GM19467 (cell line): ENCODE results near the gene BICC1.

ENCODE experiments used
- ATAC-seq: cut with Tn5 transposase; IDR thresholded peaks from one replicate; pipeline ENCODE4 v1.9.1; 2021; ENCODE audit warnings: mild to moderate bottlenecking, moderate library complexity; ENCODE audit not compliant: unreplicated experiment

BICC1 gene

DNA sequence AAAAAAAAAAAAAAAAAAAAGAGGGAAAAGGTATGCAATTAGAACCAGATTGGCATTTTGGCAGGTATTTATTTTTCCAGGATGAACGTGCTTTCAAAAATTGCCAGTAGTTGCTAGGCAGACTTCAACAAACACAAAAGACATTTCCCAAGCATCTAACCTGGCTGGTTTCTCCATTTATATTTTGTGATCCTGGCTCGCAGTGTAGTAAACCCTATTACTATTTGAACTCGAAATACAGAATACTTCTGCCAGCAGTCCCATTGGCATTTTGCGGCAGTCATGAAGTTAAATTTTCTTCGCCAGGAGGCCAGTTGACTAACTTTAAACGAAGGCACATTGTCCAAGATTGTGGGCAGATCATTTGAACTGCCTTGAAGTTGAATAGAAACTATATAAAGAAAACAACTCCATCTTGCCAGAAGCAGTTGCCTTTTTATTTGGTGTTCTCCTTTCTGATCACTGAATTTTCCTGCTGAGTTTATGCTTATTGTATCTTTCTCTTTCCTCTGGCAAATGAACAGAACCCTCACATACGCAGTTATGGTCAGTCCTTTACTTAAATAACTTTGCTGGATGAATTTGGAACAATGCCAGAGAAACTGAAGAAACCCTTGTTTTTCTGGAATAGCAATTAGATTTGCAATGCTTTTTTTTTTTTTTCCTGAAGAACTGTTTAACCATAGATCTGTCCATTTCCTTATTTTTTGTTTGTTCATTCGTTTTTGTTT lies 132.9 kb downstream of the BICC1 start:
- no peak for ATAC-seq

DNA sequence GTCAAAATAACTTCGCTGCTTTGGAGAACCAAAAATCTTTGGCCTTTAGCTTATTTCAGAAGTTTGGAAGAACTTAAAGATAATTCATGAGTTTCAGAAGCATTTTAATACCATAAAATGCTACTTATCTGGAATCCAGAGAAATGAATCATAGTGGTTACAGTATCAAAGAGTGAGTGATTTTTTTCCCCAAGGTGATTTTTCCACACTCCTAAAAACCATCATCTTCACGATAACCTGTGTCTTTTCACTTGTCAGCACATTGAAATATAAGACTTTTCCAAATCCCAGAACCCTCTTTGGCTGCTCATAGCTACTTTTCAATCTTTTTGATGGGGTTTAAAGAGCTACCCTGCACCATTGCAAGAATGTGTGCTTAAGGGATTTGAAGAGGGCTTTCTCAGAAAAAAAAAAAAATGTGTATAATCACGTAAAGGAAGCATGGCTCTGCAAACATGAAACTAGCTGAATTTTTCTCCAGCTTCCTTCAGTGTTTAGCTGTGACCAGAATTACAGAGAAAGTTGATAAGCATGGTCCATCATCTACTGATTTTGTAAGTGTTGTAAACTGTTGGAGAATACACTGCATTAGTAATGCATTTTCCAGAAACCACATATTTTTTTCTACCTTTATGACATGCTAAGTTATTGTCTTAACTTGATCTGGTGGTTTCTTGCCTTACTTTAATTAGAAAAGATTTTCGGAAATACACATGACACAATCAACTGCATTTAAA lies 134.9 kb downstream of the BICC1 start:
- ATAC-seq: no peak

DNA sequence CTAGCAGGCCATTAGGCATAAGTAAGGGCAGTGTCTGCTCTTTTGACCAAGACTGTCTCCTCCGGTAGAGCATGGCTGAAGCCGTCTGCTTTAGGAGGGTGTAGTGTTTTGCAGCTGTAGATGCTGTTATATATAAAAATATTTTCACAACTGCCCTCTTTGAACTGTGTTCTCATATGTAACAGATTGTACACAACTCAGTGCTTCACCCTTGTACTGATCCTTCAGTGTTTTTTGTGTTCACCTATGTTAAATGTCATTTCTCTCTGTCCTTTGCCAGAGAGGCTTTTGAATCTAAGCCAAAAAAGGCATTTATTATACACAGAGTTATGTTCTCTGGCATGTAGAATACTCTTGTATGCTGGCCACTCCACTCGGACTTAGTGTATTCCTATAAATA lies 135.5 kb downstream of the BICC1 start:
- ATAC-seq: no peak

DNA sequence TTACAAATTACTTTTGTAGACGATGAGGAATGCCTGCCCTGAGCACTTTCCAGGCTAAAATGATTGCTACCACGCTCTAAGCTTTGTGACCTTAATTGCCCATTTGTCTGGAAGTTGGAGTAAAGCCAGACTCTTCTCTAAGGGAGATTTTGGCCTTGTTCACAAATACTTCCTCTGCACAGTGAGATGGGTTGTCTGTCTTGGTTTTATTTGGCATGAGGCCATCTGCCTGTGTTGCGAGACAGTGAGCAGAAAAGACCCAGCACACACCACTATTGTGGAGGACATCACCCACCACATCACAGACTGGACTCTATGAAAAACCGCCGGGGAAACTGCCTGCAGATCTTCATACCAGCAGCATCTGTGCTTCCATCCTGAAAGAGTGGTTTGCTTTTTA lies 138.4 kb downstream of the BICC1 start:
- ATAC-seq: no peak

DNA sequence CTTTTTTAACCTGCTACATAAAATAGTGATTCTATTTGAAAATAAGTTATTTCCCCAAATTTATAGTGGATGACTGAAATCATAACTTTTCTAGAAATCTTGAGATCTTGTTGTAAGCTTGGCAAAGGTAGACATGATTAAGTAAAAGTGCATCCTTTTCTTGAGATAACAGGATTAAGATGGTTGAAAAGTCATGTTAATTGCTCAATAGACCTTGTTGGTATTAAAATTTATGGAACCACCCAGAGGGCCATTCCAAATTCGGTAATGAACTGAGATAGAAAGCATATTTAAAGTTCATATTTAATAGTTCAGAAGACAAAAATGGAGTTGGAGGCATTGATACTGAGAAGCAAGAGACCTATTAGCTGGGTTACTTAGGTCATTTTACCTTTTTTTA lies 139.1 kb downstream of the BICC1 start:
- no peak for ATAC-seq

DNA sequence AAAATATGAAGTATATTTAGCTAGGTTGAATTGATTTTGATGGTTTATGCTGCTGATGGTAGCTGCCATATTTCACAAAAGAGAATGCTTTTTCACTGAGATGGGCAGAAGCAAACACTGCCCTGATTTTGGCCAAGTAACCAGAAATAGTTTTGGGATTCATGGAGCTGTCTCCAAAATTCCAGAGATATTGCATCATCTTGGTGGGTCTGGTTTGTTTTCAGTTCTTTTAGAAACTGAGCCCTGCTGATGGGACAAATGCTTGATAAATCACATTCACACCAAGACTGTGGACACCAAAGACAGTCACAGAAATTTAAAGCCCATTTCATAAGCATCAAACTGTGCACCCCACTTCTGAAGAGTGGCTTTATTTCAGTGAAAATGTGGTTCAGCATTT lies 140.5 kb downstream of the BICC1 start:
- ATAC-seq: no peak

DNA sequence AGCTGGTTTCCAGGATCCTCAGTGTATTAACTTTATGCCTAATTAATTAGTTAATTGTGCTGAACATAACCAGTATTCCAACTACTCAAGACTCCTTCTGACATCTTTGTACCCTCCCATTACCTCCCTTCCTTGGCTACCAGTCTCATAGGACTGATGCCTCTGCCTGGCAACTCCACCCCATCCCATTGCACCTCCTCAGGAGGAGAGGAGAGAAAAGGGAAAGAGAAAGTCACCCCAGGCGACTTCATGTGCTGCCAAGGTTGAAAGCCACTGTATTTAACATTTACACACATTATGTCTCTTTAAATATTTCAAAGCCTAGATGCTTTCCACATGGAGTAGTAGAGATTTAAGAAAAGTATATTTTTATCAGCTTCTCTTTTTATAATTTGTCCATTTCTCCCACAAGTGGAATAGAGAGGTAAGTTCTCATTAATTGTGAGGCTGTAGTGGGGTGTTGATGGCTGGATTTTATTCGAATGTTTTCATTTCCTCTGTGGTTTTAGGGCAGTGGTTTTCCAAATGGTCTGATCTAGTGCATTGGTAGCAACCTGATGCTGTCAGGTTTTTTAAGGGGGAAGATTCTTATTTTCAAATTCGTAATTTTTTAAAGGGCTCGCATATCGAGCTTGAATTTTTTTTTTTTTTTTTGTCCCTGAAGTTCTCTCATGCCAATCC lies 148.0 kb downstream of the BICC1 start:
- no peak for ATAC-seq

DNA sequence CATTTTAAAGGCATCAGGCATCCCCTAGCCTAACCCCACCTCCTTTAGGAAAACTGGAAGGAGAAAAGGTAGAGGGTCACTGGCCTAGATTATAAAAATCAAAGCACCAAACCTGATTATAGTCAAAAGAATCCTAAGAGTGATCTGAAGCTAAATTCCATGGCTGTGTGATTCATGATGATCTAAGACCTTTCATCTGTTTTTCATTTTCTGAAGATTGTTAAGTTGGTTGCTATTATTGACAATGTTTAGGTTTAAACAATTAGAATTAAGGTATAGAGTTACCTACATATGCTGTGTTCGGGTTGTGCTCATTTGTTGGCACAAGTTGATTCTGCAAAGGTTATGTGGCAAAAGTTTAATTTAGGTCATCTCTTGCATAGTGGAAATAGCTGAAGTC lies 148.7 kb downstream of the BICC1 start:
- no peak for ATAC-seq

DNA sequence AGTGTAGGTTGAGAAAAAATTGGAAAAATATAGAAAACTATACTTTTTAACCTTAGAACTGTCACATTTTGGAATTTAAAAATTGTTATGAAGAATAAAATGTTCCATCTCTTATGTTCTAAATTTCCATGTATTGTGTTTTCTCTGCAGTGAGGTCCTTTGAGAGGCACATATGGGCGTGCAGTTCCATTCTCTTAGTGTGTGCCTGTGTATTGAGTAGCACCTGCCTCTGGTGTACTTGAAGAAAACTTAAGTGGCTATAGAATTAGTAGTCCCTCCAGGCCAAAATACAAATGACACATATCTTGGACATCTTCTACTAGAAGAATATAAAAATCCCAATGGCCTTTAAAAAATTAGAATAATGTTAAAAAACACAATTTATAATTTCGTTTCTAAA lies 149.2 kb downstream of the BICC1 start:
- ATAC-seq: no peak

DNA sequence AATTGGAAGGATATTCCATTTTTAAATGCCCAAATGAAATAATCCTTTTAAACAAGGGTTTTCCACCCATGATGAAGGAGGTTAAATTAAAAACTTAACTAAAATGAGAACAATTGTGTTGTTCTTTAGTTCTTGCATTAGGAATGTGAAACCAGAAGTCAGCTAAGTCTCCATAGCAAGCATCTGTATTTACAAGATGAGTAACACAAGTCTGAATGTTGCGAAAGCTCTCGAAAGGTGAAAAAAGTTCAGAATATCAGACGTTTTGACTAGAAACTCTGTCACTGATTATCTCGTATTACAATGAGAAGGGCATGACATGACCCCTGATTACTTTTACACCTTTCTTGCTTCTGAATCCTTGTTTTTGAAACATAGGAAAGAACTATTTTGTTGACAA lies 149.6 kb downstream of the BICC1 start:
- no peak for ATAC-seq

DNA sequence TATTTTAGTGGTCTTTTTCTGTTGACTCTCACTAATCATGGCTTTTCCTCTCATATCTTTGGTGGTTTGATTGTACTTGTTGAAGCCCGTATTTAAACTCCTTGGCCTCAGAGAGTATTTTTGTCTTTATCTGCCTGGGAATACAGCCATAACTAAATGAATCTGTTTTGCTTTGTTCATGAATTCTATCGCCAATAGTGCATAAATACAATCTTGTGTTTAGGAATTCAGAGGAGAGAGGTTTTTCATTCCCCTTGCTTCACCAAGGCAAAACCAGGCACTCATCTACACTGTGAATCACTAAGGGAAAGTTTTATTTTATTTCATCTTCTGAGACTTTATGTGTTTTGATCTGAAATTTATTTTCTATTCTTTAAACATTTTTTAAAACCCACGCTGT lies 152.7 kb downstream of the BICC1 start:
- ATAC-seq: no peak

DNA sequence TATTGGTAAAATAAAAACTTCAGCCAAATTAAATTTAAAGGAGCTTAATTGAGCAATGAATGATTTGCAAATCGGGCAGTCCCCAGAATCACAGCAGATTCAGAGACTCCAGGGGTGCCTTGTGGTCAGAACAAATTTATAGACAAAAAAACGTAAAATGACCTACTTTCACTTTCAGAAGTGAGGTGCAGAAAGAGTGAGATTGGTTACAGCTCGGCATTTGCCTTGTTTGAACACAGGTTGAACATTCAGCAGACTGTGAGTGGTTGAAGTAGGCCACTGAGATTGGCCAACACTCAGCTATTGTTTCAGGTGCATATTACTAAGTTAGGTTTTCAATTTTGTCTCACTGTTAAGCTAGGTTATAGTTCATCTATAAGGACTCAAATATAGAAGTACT lies 153.4 kb downstream of the BICC1 start:
- ATAC-seq: no peak

DNA sequence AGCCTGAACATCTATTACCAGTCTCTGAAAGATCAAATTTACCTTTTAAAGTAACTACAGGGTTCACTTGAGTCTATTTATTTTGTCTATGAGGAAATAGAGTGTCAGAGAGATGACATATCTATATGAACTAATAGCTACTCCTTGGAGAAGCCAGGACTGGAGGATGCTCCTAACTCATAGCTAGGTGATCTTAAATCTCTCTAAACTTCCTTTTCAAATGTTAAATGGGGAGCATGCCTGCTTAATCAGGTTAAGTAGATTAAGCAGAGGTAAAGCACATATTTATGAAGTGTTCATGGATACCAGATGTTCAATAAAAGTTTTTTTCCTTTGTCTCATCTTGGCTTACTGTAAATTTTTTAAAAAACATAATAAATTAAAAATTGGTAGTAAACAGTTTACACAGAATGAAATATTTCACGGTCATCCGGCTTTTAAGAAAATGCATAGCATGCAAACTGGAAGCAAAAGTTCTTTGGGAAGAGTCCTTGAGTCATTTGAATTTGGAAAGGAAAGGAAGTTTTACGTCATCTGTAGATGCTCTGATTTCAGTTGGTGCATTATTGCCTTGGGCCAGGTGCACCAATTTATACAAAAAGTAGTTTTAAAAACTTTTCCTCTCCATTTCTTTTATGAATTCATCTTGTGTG lies 155.1 kb downstream of the BICC1 start:
- ATAC-seq: no peak

DNA sequence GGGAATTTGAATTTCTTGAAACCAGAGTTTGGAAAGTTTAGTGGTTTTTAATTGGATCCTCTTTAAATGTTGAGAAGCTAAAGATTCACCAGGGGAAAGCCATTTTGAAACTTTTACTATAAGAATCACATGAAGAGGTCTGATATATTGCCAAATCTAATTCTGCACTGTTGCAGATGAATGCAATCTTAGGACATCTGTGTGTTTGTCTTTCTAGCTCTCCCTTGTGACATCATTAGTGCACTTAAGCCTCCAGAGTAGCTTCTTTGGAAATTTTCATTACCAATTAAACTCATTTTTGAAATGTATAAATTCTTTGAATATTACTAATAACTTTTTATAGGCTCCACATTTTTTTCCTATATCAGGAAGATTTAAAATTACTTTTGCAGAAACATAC lies 160.2 kb downstream of the BICC1 start:
- ATAC-seq: no peak

DNA sequence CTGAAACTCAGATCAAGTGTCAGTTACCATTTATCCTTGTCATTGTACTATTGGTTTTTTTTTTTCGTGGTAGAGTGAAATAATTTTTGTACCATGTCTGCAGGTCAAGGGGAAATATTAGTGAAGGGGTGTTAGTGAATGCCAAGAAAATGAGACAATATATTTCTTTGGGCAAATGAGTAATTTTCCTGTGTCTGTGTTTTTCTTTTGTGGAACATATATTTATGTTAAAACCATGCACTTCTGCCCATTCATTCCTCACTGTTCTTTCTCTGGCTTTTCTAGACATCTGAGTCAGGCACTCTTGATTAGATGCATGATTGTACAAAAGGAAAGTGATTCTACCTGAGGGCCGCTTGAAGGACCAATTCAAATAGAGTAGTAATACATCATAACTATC lies 161.6 kb downstream of the BICC1 start:
- no peak for ATAC-seq

DNA sequence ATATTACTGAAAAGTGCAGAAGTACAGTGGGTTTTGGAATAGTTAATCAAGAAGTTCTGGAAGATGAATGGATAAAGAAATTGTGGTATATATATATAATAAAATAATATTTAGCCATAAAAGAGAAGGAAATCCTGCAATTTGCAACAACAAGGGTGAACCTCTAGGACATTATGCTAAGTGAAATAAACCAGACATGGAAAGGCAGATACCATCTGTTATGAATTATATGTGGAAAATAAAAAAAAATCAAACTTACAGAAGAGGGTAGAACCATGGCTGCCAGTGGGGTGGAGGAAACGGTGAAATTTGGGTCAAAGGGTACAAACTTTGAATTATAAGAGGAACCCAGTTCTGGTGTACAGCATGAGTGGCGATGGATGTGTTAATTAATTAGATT lies 162.6 kb downstream of the BICC1 start:
- no peak for ATAC-seq

DNA sequence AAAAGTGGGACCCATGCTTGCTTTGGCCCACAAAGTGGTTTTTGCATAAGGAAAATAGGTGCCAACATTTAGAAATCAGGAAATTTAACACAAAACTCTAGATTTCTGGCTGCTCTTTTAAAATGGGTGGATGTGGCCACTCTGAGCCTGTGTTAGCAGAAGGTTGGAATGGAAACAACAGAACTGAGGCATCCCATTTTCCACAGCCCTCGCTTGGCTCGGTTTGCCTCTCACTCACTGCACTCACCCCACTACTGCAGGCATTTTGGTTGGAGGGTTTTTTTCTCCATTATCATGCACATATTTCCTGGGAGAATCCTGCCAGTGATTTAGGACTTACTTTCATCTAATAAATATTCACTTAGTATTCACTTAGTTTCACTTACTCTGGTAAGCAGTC lies 178.9 kb downstream of the BICC1 start:
- no peak for ATAC-seq

DNA sequence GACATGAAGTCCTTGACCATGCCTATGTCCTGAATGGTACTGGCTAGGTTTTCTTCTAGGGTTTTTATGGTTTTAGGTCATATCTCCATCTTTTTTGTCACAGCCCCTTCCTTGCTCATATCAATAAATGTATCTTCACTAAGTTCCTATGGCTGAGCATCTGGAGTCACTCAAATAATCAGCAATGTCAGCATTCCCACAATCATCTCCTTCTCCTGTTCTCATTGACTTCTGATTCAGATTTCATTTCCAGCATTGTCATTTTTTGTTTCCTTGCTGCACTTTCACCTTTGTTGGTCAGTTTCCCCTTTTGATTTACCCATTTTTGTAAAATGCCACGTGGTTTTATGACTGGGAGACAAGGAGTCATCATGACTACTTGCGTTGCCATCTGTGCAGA lies 181.2 kb downstream of the BICC1 start:
- ATAC-seq: no peak

DNA sequence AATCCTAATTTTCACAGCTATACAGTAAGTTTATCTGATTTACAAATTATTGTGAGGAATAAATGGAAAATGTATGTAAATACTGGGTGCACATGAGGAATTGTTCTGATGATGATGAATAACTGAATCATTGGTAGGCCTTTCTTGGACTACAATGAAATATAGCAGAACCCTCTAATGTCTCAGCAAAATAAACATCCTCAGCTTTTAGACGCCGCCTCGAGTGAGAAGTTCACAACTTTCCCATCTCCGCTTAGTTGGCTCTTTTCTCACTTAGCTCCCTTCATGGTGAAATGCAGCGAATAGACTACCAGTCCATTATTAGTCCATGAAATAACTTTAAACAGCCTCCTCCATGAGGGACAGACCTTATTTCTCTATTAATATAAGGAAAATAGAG lies 182.3 kb downstream of the BICC1 start:
- ATAC-seq: no peak

DNA sequence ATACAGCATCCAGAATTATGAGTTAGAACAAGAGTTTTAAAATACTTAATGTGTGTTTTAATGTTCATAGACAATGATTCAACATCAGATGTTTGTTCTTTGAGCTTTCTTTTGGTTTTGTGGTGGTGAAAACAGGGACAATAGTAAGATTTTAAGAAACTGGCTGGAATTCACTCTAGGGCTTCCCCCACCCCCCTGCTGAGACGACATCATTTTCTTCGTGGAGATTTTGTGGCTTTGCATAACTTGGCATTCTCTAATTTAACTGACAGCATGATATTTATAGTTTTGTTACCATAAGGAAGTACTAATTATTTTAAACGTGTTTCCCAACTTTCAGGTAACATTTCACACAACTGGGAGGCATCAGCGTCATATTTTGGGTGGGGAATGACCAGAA lies 184.1 kb downstream of the BICC1 start:
- ATAC-seq: no peak

DNA sequence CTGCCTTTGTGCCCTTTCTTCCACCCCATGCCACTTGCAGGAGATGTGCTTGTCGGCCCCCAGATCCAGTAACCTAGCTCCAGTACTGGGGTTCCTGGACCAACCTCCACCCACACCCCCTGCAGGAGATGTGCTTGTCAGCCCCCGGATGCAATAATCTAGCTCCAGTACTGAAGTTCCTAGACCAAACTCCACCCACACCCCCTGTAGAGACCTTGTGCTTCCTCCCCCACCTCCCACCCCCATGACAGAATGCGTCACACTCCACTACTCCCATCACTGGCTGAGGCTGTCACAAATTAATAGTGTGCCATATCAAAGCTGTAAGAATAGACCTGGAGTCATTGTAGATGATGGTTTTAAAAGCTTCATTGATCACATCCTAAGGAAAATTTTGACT lies 185.0 kb downstream of the BICC1 start:
- no peak for ATAC-seq
